Common myeloid progenitor, CD34-positive (primary cell): ENCODE results near the gene MT1HL1.

ENCODE experiments used
- CTCF ChIA-PET: fragments of 350-600 bp; sonication (Branson Sonifier 250); formaldehyde crosslinking; loops from one replicate; lab custom pipeline; 2021; ENCODE audit warnings: antibody characterized with exemption; lab: Charles Lee
- POLR2A ChIA-PET: fragments of 350-600 bp; sonication (Branson Sonifier 250); formaldehyde crosslinking; loops from one replicate; lab custom pipeline; 2021; ENCODE audit warnings: antibody characterized with exemption; lab: Charles Lee
- DNase-seq, 3 donors: peaks; one replicate each; pipeline versions ENCODE4 v3.0.0 to v3.0.0-alpha.2; 2013
- H3K27ac ChIP-seq, 2 experiments: 1 replicate in 1 of 2; 2 replicates in 1 of 2; pipeline ENCODE4 v1.7.0; 2013; ENCODE audit warnings: inconsistent platforms in 2 of 2, low read length in 2 of 2, mild to moderate bottlenecking in 2 of 2, low read depth in 1 of 2, moderate library complexity in 1 of 2; ENCODE audit not compliant: severe bottlenecking in 2 of 2, insufficient read depth in 1 of 2, poor library complexity in 1 of 2
- H3K27me3 ChIP-seq, 5 experiments: replicated peaks in 2 of 5; 1 replicate in 3 of 5; 2 replicates in 2 of 5; pipeline versions ENCODE4 v1.6.1 to v1.7.0; 2013; ENCODE audit warnings: low read length in 4 of 5, mild to moderate bottlenecking in 2 of 5, moderate library complexity in 2 of 5, inconsistent platforms in 1 of 5; ENCODE audit not compliant: insufficient read depth in 5 of 5, control insufficient read depth in 4 of 5
- H3K36me3 ChIP-seq, 4 experiments: 1 replicate in 2 of 4; 2 replicates in 2 of 4; pipeline versions ENCODE4 v1.6.1 to v1.7.0; 2013; ENCODE audit warnings: low read length in 3 of 4, control low read depth in 1 of 4, mild to moderate bottlenecking in 1 of 4; ENCODE audit not compliant: control insufficient read depth in 4 of 4, insufficient read depth in 4 of 4
- H3K4me1 ChIP-seq, 4 experiments: 1 replicate in 3 of 4; 2 replicates in 1 of 4; pipeline versions ENCODE4 v1.6.1 to v1.7.1; 2013; ENCODE audit warnings: low read length in 3 of 4, mild to moderate bottlenecking in 3 of 4, control low read depth in 1 of 4, inconsistent platforms in 1 of 4, moderate library complexity in 1 of 4; ENCODE audit not compliant: control insufficient read depth in 4 of 4, insufficient read depth in 4 of 4; ENCODE audit errors: control extremely low read depth in 1 of 4
- H3K4me3 ChIP-seq, 7 experiments: 1 replicate in 4 of 7; 2 replicates in 3 of 7; pipeline versions ENCODE4 v1.5.1 to v1.7.0; 2013; ENCODE audit warnings: mild to moderate bottlenecking in 7 of 7, low read length in 6 of 7, moderate library complexity in 6 of 7, inconsistent platforms in 2 of 7, low read depth in 2 of 7, control low read depth in 1 of 7; ENCODE audit not compliant: insufficient read depth in 4 of 7, control insufficient read depth in 1 of 7; ENCODE audit errors: extremely low read depth in 1 of 7
- H3K9me3 ChIP-seq, 5 experiments: 1 replicate in 4 of 5; 2 replicates in 1 of 5; pipeline versions ENCODE4 v1.6.1 to v1.7.1; 2013; ENCODE audit warnings: low read length in 4 of 5, mild to moderate bottlenecking in 2 of 5, inconsistent platforms in 1 of 5, low read depth in 1 of 5, moderate library complexity in 1 of 5; ENCODE audit not compliant: control insufficient read depth in 4 of 5, insufficient read depth in 2 of 5; ENCODE audit errors: control extremely low read depth in 1 of 5
- WGBS: methylation state at CpG from one replicate; pipeline ENCODE4 v1.1.5; 2013; ENCODE audit not compliant: insufficient coverage; 5-methylcytosine and 5-hydroxymethylcytosine counted together

The MT1HL1 gene

DNA sequence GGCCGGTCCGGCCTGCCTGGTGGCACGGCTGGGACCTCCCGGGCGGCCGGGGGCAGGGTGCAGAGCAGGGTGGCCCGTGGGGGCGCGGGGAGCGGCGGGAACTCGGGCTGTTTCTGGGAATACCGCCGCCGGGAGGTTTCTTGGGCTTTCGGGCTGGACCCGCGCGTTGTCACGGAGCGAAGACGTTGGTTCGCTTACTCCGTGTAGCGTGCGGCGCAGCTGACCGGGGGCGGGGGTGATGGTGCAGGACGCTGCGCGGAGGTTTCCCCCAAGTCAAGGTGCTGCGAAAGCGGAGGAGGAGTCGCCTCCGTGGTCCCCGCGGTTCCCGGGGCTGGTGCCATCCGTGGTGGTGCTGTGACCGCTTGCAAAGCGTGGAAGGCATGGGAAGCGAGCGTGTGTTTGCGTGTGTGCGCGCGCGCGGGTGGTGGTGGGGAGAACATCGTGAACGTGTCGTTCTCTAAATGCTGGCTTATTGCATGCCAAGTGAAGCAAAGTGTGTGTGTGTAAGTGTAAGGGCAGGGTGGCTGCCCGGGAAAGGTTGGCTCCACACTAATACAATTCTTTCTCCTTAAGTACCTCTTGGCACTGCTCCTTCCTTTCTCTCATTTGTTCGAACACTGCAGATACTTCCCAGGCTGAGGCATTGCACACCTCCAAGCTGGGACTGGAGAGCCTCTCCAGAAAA is 38.8 kb upstream of the MT1HL1 start:
- Histone ChIP-seq H3K27me3 (peaks cover 4 to 76% (median 51%) of the 10 kb centered on the region in 5 experiments), H3K36me3 (no peaks in the 10 kb centered on the region), H3K4me3 (peak overlapping the region in 2 of 7 experiments; percentile 28 to 46), H3K9me3 (no peaks in the 10 kb centered on the region), H3K4me1 (peaks cover 0 to 15% (median 7%) of the 10 kb centered on the region in 4 experiments), H3K27ac (no peak overlapping the region)
- ChIA-PET POLR2A (no interaction called here), CTCF (no interaction called here)
- DNase-seq, result peak in 1 of 3 donors; percentile 10
- WGBS, result 1% methylated on average over 34 of the region's 55 CpGs

DNA sequence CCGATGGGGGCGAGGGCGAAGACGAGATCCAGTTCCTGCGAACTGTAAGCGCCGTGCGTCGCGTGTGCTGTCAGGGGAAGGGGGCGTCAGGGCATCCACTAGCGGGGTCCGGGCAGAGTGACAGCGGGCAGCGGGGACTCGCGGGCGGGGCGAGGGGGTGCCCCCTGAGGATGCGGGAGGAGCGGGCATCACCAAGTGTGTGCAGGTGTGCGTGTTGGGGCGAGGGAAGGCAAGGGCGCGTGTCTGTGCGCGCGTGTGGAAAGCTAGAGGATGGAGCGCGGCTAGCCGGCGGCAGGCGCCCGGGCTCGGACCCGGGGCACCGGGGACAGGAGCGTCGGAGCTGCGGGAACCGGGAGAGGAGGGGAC is 38.3 kb upstream of the MT1HL1 start:
- POLR2A ChIA-PET, result no interaction called here

DNA sequence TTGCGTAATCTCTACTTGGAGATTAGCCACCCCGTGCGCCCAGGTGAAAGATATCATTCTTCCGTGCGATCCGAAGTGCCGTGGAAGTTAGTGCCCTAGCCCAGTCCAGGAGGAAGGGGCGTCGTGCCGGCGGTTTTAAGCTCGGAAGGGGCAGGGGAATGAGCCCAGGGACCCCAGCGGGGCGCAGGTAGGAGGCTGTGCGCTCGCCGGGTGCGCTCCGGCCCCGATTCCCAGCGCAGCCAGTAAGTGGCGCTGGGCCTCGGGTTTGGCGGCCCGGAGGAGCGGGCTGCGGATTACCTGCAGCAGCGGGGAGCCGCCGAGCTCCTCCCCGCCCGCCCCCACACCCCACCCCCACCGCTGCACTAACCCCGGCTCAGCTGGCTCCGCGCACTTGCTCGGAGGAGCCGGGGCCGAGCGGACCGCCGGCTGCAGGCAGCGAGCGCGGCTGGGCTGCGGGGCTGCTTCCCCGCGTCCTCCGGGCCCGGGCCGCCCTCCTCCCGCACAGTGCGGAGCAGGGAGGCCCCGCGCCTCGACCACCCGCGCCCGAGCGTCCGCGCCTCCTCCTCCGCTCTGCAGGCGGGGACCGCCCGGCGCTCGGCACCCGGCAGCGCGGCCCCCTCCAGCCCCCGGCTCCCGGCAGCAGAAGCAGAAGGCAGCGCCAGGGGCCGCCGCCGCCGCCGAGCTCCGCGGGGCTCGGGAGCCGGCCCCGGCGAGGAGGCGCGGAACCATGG is 37.7 kb upstream of the MT1HL1 start, which contains the start of gene RYR2:
RYR2 (plus strand) TSS at position 390 of the 731 bp plus-strand sequence; CDS start at position 728, 338 bp downstream.
- Histone ChIP-seq H3K9me3 (no peaks in the 10 kb centered on the region), H3K36me3 (no peaks in the 10 kb centered on the region), H3K27me3 (peaks cover 4 to 74% (median 51%) of the 10 kb centered on the region in 5 experiments), H3K27ac (no peak within 1 kb of the TSS), H3K4me3 (peak within 1 kb of the TSS in 4 of 7 experiments; percentile 16 to 46 (median 35)), H3K4me1 (peaks cover 0 to 15% (median 7%) of the 10 kb centered on the region in 4 experiments)
- DNase-seq, result peak in 1 of 3 donors; percentile 18
- CTCF ChIA-PET, result no interaction called here
- WGBS, result 2% methylated on average over 56 of the region's 87 CpGs
- POLR2A ChIA-PET, result no interaction called here

More for the DNA sequence above, 38.3 kb upstream of the MT1HL1 start:
- DNase-seq, result peak in 1 of 3 donors; percentile 12
- CTCF ChIA-PET, result no interaction called here
- H3K36me3 ChIP-seq, result no peaks in the 10 kb centered on the region
- WGBS, result under 1% methylated on average over 35 of the region's 41 CpGs
- peak overlapping the region in 4 of 7 experiments; percentile 16 to 46 (median 35) for H3K4me3 ChIP-seq
- peaks cover 4 to 76% (median 51%) of the 10 kb centered on the region in 5 experiments for H3K27me3 ChIP-seq
- H3K4me1 ChIP-seq, result peaks cover 0 to 15% (median 7%) of the 10 kb centered on the region in 4 experiments
- H3K27ac ChIP-seq, result no peak overlapping the region
- no peaks in the 10 kb centered on the region for H3K9me3 ChIP-seq

DNA sequence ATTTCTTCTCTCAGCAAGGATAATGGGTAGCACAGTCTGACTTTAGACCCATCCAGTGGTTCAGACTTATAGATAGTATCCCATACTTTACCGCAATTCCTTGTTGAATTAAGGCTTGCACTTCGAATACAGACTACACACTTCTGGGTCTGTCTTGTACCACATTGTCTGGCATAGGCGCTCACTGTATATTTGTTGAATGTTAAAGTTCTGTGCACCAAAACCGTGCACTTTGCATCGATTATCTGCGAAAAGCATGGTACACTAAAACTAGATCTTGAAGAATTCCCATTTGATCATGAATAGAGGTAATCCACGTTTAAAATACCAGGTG is 37.2 kb upstream of the MT1HL1 start:
- no peak overlapping the region for H3K27ac ChIP-seq
- no peaks in the 10 kb centered on the region for H3K36me3 ChIP-seq
- no peak for DNase-seq
- CTCF ChIA-PET, result no interaction called here
- POLR2A ChIA-PET, result no interaction called here
- no peaks in the 10 kb centered on the region for H3K9me3 ChIP-seq
- no peak overlapping the region for H3K4me3 ChIP-seq
- H3K27me3 ChIP-seq, result peaks cover 4 to 71% (median 50%) of the 10 kb centered on the region in 5 experiments
- H3K4me1 ChIP-seq, result peaks cover 0 to 15% (median 7%) of the 10 kb centered on the region in 4 experiments
- WGBS, result 8% methylated on average over 4 of the region's 7 CpGs

DNA sequence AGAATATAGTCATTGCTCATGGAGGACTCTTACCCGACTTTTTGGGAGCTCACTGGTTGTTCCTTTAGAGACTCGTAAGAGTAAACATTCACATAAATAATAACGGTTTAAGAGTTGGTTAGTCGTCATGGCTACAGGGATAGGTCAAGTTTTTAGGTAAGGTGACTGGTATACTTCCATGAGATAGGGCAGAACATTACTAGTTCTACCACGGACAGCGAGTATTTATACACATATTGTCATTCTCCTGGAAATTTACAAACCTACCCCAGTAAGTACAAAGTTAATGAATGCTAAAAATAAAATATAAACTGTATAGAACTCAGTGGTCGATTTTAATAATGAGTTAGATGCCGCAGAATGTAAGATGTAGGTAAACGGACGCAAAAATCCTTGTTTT is 36.6 kb upstream of the MT1HL1 start:
- CTCF ChIA-PET, result no interaction called here
- peaks cover 3 to 65% (median 45%) of the 10 kb centered on the region in 5 experiments for H3K27me3 ChIP-seq

DNA sequence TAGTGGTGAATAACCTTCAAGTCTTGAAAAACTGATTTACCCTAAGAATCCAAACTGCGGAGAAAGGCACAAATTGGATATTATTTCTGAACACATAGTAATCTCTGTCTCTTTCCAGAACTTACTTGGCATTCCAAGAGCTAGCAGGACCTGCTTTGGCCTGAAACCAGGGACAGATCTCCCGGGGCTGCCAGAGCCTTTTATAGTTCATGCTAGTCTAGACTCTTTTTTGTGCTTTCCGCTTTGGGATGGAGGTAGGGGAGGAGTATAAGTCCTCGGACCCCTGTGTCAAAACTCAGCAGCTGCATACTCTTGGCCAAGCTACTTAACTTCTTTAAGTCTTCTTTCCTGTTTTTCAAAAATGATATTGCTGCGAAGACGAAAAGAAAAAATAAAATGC is 34.0 kb upstream of the MT1HL1 start:
- Histone ChIP-seq H3K27me3 (peaks cover 0 to 42% (median 28%) of the 10 kb centered on the region in 5 experiments), H3K27ac (no peak overlapping the region), H3K4me1 (peaks cover 0 to 15% (median 6%) of the 10 kb centered on the region in 4 experiments), H3K4me3 (no peak overlapping the region), H3K9me3 (no peaks in the 10 kb centered on the region), H3K36me3 (no peaks in the 10 kb centered on the region)
- WGBS, result 83% methylated on average over 3 of the region's 6 CpGs
- ChIA-PET CTCF (no interaction called here), POLR2A (no interaction called here)
- DNase-seq, result no peak

More for the DNA sequence above, 36.6 kb upstream of the MT1HL1 start:
- POLR2A ChIA-PET, result no interaction called here
- H3K36me3 ChIP-seq, result no peaks in the 10 kb centered on the region
- H3K4me3 ChIP-seq, result no peak overlapping the region
- 80% methylated on average over 4 of the region's 10 CpGs for WGBS
- H3K4me1 ChIP-seq, result peaks cover 0 to 15% (median 7%) of the 10 kb centered on the region in 4 experiments
- no peaks in the 10 kb centered on the region for H3K9me3 ChIP-seq
- H3K27ac ChIP-seq, result no peak overlapping the region
- no peak for DNase-seq

DNA sequence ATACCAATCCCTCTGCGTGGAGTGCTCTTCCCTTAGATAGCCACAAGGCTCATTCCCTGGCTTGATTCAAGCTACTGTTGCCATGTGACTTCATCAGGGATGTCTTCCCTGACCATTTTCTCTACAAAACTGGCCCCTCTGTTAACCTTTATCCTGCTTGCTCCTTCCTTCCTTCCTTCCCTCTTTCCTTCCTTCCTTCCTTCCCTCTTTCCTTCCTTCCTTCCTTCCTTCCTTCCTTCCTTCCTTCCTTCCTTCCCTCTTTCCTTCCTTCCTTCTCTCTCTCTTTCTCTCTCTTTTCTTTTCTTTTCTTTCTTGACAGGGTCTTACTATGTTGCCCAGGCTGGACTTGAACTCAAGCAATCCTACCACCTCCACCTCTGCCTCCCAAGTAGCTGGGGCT is 31.5 kb upstream of the MT1HL1 start:
- CTCF ChIA-PET, result no interaction called here
- POLR2A ChIA-PET, result no interaction called here
- Histone ChIP-seq H3K36me3 (no peaks in the 10 kb centered on the region), H3K27me3 (peaks cover 2 to 35% (median 13%) of the 10 kb centered on the region in 5 experiments), H3K4me3 (no peak overlapping the region), H3K9me3 (no peaks in the 10 kb centered on the region), H3K27ac (no peak overlapping the region), H3K4me1 (no peaks in the 10 kb centered on the region)
- WGBS, result 100% methylated on average over 1 of the region's 1 CpG
- DNase-seq, result no peak
